Measurements from ENCODE around the gene RNU11.

DNA sequence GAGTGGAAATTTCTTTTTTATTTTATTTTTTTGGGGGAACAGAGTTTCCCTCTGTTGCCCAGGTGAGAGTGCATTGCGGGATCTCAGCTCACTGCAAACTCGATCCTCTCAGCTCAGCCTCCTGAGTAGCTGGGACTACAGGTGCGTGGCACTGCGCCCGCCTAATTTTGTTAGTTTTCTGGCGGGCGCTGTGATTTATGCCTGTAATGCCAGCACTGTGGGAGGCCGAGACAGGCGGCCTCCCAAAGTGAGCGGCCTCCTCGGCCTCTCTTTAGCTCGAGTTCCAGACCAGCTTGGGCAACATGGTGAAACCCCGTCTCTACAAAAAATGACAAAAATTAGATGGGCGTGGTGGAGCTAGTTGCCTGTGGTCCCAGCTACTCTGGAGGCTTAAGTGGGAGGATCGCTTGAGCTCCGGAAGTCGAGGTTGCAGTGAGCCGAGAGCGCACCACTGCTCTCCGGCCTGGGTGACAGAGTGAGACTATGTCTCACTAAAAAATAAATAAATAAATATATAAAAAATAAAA is 22.9 kb downstream of the RNU11 start:
- TF ChIP-seq, protein P1, sequence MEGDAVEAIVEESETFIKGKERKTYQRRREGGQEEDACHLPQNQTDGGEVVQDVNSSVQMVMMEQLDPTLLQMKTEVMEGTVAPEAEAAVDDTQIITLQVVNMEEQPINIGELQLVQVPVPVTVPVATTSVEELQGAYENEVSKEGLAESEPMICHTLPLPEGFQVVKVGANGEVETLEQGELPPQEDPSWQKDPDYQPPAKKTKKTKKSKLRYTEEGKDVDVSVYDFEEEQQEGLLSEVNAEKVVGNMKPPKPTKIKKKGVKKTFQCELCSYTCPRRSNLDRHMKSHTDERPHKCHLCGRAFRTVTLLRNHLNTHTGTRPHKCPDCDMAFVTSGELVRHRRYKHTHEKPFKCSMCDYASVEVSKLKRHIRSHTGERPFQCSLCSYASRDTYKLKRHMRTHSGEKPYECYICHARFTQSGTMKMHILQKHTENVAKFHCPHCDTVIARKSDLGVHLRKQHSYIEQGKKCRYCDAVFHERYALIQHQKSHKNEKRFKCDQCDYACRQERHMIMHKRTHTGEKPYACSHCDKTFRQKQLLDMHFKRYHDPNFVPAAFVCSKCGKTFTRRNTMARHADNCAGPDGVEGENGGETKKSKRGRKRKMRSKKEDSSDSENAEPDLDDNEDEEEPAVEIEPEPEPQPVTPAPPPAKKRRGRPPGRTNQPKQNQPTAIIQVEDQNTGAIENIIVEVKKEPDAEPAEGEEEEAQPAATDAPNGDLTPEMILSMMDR (IDR thresholded peaks at IDR 0.05), result no peak
- no peak for TF ChIP-seq POLR2A (IDR thresholded peaks at IDR 0.05)

Data from testis (tissue), 2 donors.